Gastrocnemius medialis (tissue), 4 donors: ENCODE measurements around the gene POU6F1.

Source experiments
- POLR2A ChIP-seq, 2 donors: fragments of 450-650 bp; IDR thresholded peaks; one replicate each; pipeline ENCODE4 v1.6.1; 2017; ENCODE audit warnings: antibody characterized with exemption in 2 of 2, mild to moderate bottlenecking in 2 of 2, moderate library complexity in 2 of 2
- TF ChIP-seq, protein P1 (sequence below), 5 experiments: fragments of 450-650 bp in 3 of 5; fragments of 200-600 bp in 2 of 5; sonication (generic) in 2 of 5; IDR thresholded peaks in 4 of 5; conservative IDR thresholded peaks in 1 of 5; 1 replicate in 4 of 5; 2 replicates in 1 of 5; pipeline ENCODE4 v1.5.1; 2016 to 2019; ENCODE audit warnings: antibody characterized with exemption in 5 of 5, mild to moderate bottlenecking in 3 of 5, moderate library complexity in 3 of 5

DNA sequence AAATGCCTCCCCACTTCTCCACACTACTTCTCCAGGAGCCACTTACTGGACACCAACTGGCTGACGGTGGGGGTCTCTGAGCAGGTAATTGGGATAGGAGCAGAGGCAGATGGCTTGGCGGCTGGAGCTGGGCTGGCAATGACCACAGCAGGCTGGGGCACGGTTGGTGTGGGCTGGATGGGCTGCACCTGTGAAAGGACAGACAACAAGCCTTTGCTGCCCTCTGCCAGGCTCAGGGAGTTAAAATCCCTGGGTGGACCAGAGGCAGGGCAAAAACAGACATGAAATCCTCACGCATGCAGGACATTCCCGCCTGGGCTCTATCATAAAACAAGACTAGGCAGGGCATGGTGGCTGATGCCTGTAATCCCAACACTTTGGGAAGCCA, 25.6 kb downstream of the POU6F1 start:
- TF ChIP-seq, protein P1, sequence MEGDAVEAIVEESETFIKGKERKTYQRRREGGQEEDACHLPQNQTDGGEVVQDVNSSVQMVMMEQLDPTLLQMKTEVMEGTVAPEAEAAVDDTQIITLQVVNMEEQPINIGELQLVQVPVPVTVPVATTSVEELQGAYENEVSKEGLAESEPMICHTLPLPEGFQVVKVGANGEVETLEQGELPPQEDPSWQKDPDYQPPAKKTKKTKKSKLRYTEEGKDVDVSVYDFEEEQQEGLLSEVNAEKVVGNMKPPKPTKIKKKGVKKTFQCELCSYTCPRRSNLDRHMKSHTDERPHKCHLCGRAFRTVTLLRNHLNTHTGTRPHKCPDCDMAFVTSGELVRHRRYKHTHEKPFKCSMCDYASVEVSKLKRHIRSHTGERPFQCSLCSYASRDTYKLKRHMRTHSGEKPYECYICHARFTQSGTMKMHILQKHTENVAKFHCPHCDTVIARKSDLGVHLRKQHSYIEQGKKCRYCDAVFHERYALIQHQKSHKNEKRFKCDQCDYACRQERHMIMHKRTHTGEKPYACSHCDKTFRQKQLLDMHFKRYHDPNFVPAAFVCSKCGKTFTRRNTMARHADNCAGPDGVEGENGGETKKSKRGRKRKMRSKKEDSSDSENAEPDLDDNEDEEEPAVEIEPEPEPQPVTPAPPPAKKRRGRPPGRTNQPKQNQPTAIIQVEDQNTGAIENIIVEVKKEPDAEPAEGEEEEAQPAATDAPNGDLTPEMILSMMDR (IDR thresholded peaks at IDR 0.05 in 4 of 5, conservative IDR thresholded peaks at IDR 0.05 in 1 of 5) = no peak
- TF ChIP-seq POLR2A (IDR thresholded peaks at IDR 0.05) = no peak
